NCI-H748 (cell line): ENCODE measurements around the gene SH3RF3.

Experiments used
- DNase-seq: peaks from one replicate; lab custom pipeline; 2025; ENCODE audit not compliant: unreplicated experiment; lab: John Stamatoyannopoulos, UW

Gene SH3RF3

DNA sequence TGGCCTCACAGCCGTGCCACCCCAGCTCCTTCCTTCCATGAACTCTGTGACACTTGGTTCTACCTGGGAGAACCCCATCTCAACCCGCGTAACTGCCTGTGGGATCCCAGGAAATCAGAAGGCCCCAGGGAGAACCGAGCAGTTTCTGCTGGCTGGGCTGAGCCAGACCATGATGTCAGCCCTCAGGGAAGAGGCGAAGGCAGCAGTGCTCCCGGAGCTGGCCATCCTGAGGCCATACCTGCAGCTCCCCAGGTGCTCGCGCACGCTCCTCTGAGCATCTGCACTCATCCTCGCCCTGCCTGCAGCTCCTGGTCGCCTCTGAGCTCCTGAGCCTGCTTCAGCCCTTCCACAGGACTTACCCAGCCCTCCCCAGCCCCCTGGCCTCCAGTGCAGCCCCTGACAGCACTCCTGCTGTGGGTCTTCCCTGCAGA, 298.7 kb downstream of the SH3RF3 start:
- no peak for DNase-seq

DNA sequence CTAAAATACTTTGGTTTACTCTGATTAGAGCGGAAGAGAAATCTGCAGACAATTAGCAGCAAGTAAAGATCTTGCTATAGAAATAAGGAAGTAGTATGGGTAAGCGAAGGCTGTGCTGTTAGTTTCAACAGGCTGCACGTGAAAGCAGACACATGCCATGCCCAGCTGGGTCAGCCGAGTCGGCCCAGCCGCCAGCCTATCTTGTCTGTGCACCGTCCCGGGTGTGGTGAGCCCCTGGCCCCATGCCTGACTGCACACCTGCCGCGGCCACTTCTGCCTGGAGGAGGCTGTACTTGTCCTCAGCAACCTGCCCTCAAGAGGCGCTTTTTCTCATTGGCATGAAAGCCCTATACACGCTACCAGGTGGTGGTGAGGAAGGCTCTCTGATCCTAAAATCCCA, 299.3 kb downstream of the SH3RF3 start:
- no peak for DNase-seq

DNA sequence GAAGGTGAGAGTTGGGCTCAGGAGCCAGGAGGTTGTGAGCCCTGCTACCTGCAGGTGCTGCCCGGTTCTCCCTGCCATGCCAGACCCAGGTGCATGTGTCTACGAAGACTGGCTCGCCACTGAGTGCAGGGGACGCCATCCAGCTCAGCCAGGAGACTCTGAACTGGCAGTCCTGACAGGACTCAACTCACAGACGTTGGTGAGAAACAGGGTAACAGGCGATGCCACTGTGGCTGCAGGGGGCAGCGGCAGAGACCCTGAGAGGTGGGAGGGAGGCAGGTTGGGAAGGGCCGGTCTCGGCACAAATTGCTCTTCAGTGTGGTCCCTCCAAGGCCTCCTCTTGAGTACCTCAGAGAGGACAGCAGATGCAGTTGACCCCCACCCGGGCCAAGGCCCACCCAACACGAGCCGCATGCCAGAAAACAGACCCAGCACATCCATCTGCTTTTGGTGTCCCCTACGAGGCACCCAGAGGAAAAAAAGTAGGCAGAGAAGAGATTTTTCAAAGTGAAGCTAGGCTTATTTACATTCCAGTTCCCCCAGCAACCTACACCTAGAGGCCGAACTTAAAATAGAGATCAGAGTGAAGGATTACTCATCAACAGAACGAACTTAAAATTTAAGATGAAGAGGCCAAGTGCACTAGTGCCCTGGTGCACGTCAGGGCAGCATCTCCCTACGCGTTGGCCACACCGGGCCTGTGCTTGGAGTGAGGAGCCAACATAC, 300.0 kb downstream of the SH3RF3 start:
- no peak for DNase-seq

DNA sequence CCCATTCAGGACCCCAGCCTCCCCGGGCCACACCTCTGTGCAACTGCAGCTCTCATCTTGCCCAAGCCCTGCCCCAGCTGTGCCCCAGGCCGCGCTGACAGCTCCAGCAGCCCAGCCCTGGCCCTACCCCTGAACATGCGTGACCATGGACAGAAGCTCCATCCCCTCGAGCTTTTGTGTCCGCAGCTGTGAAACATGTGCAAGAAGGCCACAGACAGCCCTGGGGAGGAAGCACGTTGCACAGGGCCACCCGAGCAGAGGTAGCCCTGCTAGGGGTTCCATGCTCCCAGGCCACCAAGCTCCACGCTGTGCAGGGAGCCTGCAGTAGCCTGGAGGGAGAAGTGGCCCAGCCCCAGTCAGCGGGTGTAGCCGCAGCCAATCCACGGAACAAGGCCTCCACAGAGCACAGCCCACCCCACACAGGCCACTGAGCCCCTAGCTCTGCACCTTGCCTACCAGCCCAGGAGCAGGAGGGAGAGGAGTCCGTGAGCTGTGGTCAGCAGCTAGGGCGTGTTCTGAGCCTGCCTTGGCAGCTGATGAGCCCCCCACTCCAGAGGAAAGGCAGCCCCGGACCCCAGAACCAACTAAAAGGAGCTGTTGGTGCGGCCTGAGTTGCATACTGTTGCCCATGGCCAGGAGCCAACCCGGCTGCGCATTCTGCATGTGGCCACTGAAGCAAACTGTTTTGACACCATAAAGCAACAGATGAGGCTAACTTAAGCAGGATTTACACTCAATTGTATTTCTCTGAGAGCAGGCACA, 300.7 kb downstream of the SH3RF3 start:
- DNase-seq: no peak

DNA sequence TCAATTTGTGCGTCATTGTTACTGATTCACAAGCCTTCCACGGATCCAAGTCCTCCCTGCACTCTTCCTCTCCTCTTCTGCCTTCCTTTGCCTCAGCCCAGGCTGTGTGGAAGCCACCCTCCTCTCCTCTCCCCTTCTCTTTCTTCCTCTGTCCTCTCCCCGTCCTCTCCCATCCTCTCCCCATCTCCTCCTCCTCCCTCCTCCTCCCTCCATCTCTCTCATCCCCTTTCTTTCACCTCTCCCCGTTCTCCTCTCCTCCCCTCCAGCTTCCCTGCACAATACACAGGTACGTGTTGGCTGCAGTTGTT, 301.3 kb downstream of the SH3RF3 start:
- no peak for DNase-seq

DNA sequence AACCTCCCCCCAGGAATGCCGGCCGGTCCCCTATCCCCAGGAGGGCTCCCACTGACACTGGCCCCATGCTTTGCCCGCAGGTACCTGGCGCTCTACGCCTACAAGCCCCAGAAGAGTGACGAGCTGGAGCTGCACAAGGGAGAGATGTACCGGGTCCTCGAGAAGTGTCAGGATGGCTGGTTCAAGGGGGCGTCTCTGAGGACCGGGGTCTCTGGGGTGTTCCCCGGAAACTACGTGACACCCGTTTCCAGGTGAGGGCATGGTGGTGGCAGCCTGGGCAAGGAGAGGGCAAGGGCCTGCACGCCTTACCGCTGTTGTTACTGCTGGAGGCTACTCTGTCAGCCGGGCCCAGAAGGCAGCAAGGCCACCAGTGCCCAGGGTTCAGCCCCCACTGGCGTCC, 303.4 kb downstream of the SH3RF3 start:
- no peak for DNase-seq

DNA sequence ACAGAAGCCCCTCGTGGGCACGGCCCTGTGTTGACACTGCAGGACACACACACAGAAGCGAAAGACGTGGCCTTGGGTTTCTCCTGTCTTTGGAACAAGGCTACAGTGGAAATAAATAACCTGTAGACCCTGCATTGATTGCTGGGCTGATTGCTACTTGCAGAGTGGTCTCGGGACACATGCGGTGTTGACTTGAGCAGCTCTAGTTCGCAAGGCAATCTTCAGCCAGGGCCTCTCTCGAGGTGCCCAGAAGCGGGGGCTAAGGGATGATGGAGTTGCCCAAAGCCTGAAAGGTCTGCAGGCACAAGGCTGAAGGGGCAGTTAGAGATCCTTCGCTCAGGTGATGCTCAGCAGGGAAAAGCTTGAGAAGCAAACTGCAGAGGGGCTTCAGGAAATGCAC, 304.5 kb downstream of the SH3RF3 start:
- no peak for DNase-seq

DNA sequence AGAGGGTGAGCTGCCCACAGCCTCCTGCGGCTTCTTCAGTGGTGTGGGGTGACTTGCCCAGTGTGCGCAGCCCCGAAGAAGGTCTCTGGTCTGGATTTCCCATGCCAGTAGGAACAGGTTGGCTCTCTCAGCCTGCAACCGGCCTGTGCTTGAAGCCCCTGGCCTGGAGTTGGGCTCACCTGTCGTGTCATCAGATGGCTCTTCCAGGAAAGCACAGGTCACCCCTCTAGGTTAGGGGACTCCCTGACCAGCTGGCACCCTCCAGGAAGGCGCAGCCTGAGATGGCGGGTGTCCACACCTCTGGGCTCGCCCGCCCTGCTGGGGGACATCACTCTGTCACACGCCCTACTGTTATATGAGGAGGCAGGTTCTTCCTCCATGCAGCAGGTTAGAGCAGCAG, 304.9 kb downstream of the SH3RF3 start:
- no peak for DNase-seq

DNA sequence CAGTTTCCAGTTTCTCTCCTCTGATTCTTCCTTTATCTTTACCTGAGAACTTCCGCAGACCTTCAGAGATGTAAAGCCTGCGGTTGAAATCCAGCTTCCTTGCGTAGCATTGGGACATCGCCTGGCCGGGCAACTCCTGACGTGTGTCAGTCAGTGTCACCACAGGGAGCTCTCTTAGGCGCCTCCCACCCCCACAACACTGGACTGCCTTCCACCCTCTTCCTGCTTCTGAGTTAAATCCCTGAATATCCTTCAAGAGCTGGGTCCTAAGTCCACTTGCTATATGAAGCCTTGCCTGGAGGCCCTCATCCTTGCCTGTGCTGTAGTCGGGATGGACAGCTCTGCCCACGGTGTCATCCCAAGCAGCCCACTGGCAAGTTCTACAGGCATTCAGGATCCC, 305.3 kb downstream of the SH3RF3 start:
- no peak for DNase-seq

DNA sequence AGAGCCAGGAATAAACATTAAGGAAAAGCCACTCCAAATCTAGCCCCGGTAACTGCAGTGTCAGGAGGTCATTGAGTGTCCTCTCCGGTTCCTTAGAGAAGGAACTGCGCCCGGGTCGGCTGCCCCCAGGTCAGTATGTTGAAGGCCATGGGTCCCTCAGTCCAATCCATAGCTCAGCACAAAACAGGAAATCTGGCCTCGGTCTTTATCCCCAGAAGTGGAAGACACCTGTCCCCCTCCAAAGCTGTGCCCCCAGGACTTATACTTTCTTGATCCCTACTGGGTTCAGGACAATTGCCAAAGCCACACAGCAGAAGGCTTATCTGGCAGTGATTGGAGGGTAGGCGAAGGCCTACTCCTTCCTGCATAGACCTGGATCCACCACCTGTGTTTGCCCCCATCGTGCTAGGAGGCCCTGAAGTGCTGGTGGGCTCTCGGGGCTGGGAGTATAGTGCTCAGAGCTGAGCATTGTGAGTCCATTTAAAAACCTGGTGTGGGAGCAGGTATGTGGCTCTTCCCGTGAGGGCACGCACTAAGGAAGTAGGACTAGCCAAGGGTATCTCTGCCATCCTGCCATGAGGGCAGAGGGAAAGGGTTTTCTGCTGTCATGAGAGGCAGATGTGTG, 306.2 kb downstream of the SH3RF3 start:
- no peak for DNase-seq

DNA sequence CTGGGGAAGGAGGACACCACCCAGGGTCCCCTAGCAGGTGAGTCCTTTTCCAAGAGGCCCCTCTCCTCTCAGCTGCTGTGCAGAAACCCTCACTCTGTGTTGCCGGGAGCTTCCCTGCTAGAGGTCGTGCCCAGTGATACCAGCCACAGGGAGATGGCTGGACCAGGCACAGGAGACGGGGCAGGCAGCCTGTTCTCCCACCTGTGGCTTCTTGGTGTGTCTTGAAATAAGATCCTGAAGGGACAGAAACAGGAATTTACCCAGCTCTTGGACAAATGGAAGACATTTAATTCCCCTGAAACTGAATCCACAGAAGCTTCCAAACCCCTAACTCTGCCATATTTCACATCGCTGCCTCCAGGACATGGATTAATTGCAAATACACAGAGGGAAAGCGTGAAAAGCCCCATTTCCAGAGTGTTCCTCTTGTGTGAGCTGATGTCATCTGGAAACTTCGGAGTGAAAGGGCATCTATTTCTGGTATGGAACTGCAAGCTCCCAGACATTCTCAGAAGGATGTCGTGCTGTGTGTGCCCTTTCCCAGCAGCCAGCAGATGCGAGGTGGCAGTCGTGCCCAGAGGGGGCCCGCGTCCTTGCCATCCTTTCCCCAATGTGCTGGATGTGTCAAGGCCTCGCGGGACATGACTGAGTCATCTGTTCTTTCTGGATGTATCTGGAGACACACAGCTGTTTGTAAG, 307.0 kb downstream of the SH3RF3 start:
- no peak for DNase-seq

DNA sequence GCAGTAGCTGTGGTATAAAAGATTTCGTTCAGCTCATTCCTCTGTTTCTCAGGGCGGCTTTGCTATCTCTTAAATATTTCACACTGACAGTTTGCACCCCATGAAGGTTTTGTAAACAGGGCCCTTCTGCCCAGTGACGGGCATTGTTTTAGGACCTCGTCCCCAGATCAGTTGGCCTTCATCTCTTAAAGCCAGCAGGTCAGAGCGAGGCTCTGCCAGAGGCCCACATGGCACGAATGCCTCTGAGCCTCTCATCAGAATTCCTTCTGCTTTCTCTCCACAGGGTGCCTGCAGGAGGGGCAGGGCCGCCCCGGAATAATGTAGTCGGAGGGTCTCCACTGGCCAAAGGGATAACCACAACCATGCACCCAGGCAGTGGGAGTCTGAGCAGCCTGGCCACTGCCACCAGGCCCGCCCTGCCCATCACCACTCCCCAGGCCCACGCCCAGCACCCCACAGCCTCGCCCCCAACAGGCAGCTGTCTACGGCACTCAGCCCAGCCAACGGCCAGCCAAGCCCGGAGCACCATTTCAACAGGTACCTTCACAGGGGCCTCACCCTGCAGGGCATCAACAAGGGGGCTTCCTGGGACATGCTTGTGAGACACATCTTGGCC, 307.7 kb downstream of the SH3RF3 start:
- peak; percentile 67 for DNase-seq

DNA sequence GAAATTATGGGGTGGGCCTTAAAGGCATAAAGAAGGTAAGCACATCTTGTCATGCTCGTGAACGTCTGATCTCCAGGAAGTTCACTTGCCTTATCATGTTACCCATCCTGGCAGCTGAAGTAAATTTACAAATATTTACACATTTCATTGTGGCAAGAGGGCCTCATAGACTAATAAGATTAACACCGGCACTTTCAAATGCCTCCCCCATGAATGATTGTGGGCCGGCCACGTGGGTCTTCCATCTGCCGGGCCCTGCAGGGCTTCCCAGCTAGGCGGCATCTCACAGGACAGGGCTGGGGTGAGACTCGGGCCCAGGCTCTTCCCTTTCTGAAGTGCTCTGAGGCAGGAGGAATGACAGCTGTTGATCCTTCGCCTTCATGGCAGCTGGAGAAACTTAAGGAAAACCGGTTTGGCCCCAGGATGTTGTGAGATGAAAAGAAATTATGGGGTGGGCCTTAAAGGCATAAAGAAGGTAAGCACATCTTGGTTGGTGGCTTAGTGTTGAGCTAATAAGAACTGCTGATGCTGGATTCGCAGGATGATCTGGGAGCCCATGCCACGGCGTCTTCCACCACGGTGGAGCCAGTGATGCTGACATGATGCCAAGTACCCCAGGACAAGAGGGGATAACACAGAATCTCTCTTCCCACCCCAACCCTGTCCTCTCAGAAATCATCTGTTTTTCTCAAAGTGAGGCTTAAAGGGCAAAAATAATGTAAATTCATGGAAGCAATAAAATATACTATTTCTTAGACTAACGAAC, 308.5 kb downstream of the SH3RF3 start:
- DNase-seq: peak; percentile 73

DNA sequence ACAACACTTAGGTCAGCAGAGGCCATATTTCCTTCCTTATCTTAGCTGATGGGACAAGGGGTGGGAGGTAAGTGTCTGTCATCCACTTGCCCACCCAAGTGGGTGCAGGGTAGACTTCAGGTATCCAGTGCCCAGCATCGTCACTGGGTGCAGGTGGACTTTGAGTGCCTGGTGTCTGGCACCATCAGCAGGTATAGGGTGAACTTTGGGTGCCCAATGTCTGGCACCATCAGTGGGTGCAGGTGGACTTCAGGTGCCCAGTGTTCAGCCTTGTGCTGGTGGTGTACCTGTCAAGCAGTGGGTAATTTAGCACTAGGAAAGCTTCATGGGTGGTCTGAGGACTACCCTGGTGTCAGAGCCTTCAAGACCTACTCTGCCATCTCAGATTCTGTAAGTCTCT, 309.1 kb downstream of the SH3RF3 start:
- no peak for DNase-seq

DNA sequence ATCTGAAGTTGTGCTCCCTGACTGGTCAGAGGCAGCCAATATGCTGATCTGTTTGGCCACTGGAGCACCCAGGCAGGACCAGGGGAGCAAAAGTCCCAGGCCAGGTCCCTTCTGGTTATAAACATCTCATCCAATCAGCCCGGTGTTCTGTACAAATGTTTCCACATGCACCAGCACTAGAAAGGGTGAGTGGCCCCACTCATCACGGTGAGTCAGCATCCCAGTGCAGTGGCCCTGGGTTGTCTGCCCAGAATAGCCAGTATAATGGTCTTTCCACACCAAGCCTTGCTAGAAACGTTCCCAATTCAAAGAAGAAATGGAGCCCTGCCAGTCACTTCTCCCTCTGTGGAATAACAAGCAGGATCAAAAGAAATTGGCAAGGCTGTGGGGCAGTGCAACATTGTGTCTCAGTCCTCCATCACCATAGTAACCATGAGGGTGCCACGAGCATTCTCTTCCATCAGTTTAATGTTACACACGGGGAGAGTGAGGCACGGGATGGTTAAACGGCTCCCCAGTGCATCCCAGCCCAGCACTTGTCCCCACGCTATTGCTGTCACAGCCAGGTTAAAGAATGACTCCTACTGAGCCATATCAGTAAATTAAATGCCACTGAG, 309.9 kb downstream of the SH3RF3 start:
- DNase-seq: no peak

DNA sequence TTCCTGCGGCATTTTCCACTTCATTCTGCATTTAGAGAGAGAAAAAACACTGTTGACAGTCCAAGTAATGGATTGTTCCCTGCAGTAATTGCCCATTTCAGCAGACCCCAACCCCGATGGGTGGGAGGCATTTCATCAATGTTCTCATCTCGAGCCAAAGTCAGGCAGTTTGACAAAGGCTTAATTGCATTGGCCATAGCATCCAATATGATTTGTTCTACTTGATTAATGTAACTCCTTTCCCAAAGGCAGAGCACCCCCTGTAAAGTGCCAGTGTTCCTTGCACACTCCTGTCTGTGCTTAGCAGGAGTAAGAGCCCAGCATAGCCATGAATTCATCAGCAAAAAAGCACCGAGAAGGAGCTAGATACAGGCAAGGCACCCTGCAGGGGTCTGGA, 310.4 kb downstream of the SH3RF3 start:
- DNase-seq: no peak

DNA sequence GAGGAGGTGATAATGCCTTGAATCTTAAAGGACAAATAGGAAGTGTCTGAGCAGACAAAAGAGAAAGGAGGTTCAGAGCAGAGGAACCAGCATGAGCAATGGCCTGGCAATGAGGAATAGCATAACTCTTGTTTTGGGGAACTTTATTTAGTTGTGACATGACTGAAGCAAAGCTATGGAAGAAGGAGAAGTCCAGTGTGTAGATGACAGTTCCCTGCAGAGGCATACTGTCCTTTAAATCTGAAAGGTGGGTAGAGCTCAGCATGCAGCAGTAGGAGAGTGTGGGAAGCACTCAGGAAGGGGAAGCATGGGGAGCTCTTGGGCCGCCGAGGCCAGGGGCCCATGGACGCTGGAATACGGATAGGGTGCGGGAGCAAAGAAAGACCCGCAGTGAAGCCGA, 311.0 kb downstream of the SH3RF3 start:
- DNase-seq: no peak

DNA sequence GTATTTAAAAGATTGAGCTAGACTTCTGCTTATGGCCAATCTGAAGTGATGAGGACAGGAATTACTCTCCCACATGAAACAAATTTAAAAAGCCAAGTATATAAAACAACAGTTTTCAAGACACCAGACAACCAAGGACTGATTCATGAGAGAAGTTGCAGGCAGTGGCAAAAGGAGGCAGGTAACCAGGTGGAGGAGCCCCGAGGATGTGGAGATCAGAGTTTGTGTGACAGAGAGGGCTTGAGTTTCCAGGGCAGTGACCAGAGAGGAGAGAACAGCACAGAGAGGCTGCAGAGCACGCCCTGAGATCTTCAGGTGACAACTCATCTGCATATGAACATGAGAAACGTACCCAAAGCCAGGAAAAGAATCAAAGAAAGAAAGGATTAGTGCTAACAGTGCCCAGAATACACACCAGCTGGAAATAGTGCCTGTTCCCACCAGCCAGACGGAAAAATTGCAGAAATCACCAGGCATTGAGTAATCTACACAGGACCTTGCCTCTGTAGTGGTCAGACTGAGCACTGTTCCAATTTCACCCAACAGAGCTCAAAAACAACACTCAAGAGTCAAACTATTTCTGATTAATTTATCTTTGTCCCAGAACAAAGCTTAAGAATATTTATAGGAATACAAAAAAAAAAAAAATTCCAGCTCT, 311.6 kb downstream of the SH3RF3 start:
- DNase-seq: no peak

DNA sequence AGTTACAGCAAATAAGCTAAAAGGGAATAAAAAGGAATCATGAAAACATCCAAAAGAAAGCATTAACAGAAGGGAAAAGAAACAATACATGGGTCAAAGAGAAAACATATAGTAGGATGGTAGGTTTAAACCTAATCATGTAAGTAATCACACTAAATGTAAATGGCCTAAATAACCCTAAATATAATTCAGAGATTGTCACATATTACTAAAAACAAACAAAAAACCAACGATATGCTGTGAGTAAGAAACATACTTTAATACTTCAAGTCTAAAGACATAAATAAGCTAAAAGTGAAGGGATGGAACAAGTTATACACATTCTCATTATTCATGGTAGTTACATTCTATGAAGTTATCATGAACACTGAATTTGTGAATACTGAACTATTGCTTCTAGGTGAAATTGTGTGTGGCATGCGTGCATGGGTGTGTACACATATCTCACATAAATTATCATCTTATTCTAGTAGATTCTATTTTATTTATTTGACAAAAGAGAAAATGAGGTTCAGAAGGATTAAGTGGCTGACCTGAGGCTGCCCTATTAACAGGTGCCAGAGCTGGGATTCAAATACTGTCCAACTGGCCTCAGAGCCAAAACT, 313.8 kb downstream of the SH3RF3 start:
- DNase-seq: no peak
